ENCODE measurements around the gene RAB12. TPM values are rescaled to one million over a fixed set of nuclear protein-coding genes. Genes with fewer than 3 reads are reported as not detected.

Gene RAB12
- total RNA-seq = 65.1 and 69.3 TPM in 2 replicates

DNA sequence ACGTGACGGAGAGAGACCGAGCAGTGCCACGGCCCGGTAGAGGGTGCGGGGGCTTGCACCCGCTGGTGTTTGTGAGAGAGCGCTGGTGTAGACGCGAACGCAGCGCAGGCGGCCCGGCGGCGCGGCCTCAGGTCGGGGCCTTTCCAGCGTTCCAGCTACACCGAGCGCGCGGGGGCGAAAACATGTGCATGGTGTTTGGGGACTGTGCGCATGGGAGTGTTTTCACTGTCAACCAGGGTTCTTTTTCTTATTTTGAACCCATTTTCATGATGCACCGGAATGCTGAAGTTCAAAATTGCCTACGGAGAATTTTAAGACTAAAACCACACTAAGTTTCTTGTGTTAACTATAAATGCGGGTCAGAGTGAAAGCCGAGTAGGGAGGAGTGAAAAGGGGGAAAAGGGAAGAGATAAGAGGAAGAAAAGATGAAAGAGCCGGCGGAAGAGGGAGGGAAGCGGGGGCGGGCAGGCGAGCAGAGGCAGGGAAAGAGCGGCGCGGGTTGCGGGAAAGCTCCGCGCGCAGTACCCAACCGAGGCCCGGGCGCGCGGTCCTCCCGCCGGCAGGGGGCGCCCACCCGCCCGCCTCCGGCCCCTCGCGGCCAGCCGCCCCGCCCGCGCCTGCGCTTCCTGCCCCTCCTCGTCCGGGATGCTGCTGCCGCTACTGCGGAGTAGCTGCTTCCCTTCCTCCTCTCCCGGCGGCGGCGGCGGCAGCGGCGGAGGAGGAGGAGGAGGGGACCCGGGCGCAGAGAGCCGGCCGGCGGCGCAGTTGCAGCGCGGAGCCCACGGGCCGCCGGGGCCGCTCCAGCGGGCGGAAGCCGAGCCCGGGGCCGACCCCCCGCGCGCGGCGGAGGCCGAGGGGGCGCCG, at the start of gene RAB12:
RAB12 (plus strand) TSS at position 643 of the 864 bp plus-strand sequence; CDS start at position 646, 3 bp downstream.

Other genes with a start within 250 kb of the RAB12 start
- 10.0 and 12.3 TPM in 2 replicates for gene MTCL1, start 96.1 kb downstream of the RAB12 start, total RNA-seq